Neural progenitor cell (in vitro differentiated cells): Measurements from ENCODE around the gene EYS. TPM values are rescaled to one million over a fixed set of nuclear protein-coding genes. Genes with fewer than 3 reads are reported as not detected.

Experiments
- DNase-seq: peaks from one replicate; pipeline ENCODE4 v3.0.0-alpha.2; 2016; ENCODE audit warnings: low spot score
- H2AFZ ChIP-seq: fragments of 200-600 bp; sonication (generic); replicated peaks from 2 replicates; pipeline ENCODE4 v1.6.1; 2016; ENCODE audit warnings: antibody characterized with exemption
- H3F3A ChIP-seq: fragments of 200-600 bp; sonication (generic); 2 replicates; pipeline ENCODE4 v1.6.1; 2016; ENCODE audit warnings: antibody characterized with exemption, low read depth
- H3K27ac ChIP-seq: fragments of 200-600 bp; sonication (generic); 2 replicates; pipeline ENCODE4 v1.5.1; 2016; ENCODE audit warnings: mild to moderate bottlenecking
- H3K27me3 ChIP-seq: fragments of 200-600 bp; sonication (generic); 2 replicates; pipeline ENCODE4 v1.6.1; 2016; ENCODE audit warnings: mild to moderate bottlenecking, moderate library complexity
- H3K36me3 ChIP-seq: fragments of 200-600 bp; sonication (generic); 2 replicates; pipeline ENCODE4 v1.5.1; 2016
- H3K4me1 ChIP-seq: fragments of 200-600 bp; sonication (generic); 2 replicates; pipeline ENCODE4 v1.6.1; 2016; ENCODE audit warnings: mixed run types
- H3K4me2 ChIP-seq: fragments of 200-600 bp; sonication (generic); 2 replicates; pipeline ENCODE4 v1.6.1; 2016
- H3K4me3 ChIP-seq: fragments of 200-600 bp; sonication (generic); 2 replicates; pipeline ENCODE4 v1.5.1; 2016
- H3K79me2 ChIP-seq: fragments of 200-600 bp; sonication (generic); 2 replicates; pipeline ENCODE4 v1.6.1; 2016; ENCODE audit warnings: low read depth
- H3K9ac ChIP-seq: fragments of 200-600 bp; sonication (generic); 2 replicates; pipeline ENCODE4 v1.6.1; 2016
- H3K9me3 ChIP-seq: fragments of 200-600 bp; sonication (generic); 2 replicates; pipeline ENCODE4 v1.5.1; 2016; ENCODE audit warnings: low read depth
- H4K20me1 ChIP-seq: fragments of 200-600 bp; sonication (generic); 2 replicates; pipeline ENCODE4 v1.6.1; 2016; ENCODE audit warnings: low read depth
- H3K27ac Mint-ChIP-seq: 3 replicates; pipeline ENCODE4 v1.8.0; 2021; ENCODE audit warnings: mixed read lengths
- H3K27me3 Mint-ChIP-seq: 2 replicates; pipeline ENCODE4 v1.8.0; 2022; ENCODE audit warnings: low read depth, mild to moderate bottlenecking, inconsistent platforms, moderate library complexity, mixed read lengths; ENCODE audit not compliant: insufficient read depth
- H3K36me3 Mint-ChIP-seq: 3 replicates; pipeline ENCODE4 v1.8.0; 2021; ENCODE audit warnings: mixed read lengths
- H3K4me1 Mint-ChIP-seq: 3 replicates; pipeline ENCODE4 v1.8.0; 2021; ENCODE audit warnings: mixed read lengths
- H3K4me3 Mint-ChIP-seq: 3 replicates; pipeline ENCODE4 v1.8.0; 2021; ENCODE audit warnings: mild to moderate bottlenecking, moderate library complexity, mixed read lengths
- H3K9me3 Mint-ChIP-seq: 3 replicates; pipeline ENCODE4 v1.8.0; 2020; ENCODE audit warnings: mixed read lengths
- CTCF ChIP-seq: fragments of 200-600 bp; sonication (generic); IDR thresholded peaks from 2 replicates; pipeline ENCODE4 v1.5.1; 2017; ENCODE audit warnings: antibody characterized with exemption, mild to moderate bottlenecking
- EZH2 ChIP-seq: fragments of 200-600 bp; sonication (generic); IDR thresholded peaks from 2 replicates; pipeline ENCODE4 v1.6.1; 2017; ENCODE audit warnings: antibody characterized with exemption, mild to moderate bottlenecking, moderate library complexity
- EZH2phosphoT487 ChIP-seq: fragments of 200-600 bp; sonication (generic); IDR thresholded peaks from 2 replicates; pipeline ENCODE4 v1.6.1; 2017; ENCODE audit warnings: antibody characterized with exemption
- total RNA-seq: library from RNA; depleted of rRNA; stranded (reverse); fragments of >200 nt; gene quantifications from 2 replicates; pipeline ENCODE4 v1.2.3, GENCODE V29; 2015; ENCODE audit warnings: low replicate concordance

EYS gene
- total RNA-seq, 1 donor from 2014 or later = not detected

GRCh38 chr6:63817492-63818050 is 1889.5 kb downstream of the EYS start:
- Mint-ChIP-seq H3K9me3 (no peaks in the 10 kb centered on the region), H3K27ac (no peak overlapping the region), H3K36me3 (no peaks in the 10 kb centered on the region), H3K4me1 (peaks cover 16% of the 10 kb centered on the region), H3K27me3 (peaks cover 6% of the 10 kb centered on the region), H3K4me3 (no peak overlapping the region)
- Histone ChIP-seq H4K20me1 (no peaks in the 10 kb centered on the region), H3K36me3 (no peaks in the 10 kb centered on the region), H3K79me2 (no peaks in the 10 kb centered on the region), H3K27ac (no peak overlapping the region), H3K9ac (no peak overlapping the region), H3F3A (peaks cover 8% of the 10 kb centered on the region), H3K27me3 (no peaks in the 10 kb centered on the region), H3K4me2 (peak overlapping the region; percentile 26), H3K4me3 (no peak overlapping the region), H3K4me1 (peaks cover 26% of the 10 kb centered on the region), H2AFZ (peak overlapping the region; percentile 99), H3K9me3 (no peaks in the 10 kb centered on the region)
- no peak for DNase-seq
- TF ChIP-seq EZH2 (no peak), EZH2phosphoT487 (no peak), CTCF (no peak)

GRCh38 chr6:63816982-63817436 is 1890.0 kb downstream of the EYS start:
- no peak overlapping the region for H3K27ac ChIP-seq
- peaks cover 26% of the 10 kb centered on the region for H3K4me1 ChIP-seq
- H4K20me1 ChIP-seq = no peaks in the 10 kb centered on the region
- TF ChIP-seq EZH2 (no peak), EZH2phosphoT487 (no peak), CTCF (peak; percentile 54)
- no peaks in the 10 kb centered on the region for H3K27me3 ChIP-seq
- Mint-ChIP-seq H3K4me1 (peaks cover 16% of the 10 kb centered on the region), H3K4me3 (no peak overlapping the region), H3K36me3 (no peaks in the 10 kb centered on the region), H3K27me3 (peaks cover 6% of the 10 kb centered on the region), H3K27ac (no peak overlapping the region), H3K9me3 (no peaks in the 10 kb centered on the region)
- no peaks in the 10 kb centered on the region for H3K9me3 ChIP-seq
- no peaks in the 10 kb centered on the region for H3K79me2 ChIP-seq
- H3F3A ChIP-seq = peaks cover 8% of the 10 kb centered on the region
- peak overlapping the region; percentile 26 for H3K4me2 ChIP-seq
- no peak overlapping the region for H3K4me3 ChIP-seq
- H2AFZ ChIP-seq = peak overlapping the region; percentile 99
- H3K36me3 ChIP-seq = no peaks in the 10 kb centered on the region
- no peak overlapping the region for H3K9ac ChIP-seq
- peak; percentile 60 for DNase-seq

GRCh38 chr6:63816401-63816981 is 1890.5 kb downstream of the EYS start:
- no peak overlapping the region for H3K4me3 ChIP-seq
- peaks cover 6% of the 10 kb centered on the region for H3K27me3 Mint-ChIP-seq
- no peaks in the 10 kb centered on the region for H3K9me3 Mint-ChIP-seq
- peaks cover 4% of the 10 kb centered on the region for H3F3A ChIP-seq
- no peaks in the 10 kb centered on the region for H4K20me1 ChIP-seq
- no peak for DNase-seq
- no peaks in the 10 kb centered on the region for H3K27me3 ChIP-seq
- H3K9ac ChIP-seq = no peak overlapping the region
- peak overlapping the region; percentile 99 for H2AFZ ChIP-seq
- H3K4me2 ChIP-seq = no peak overlapping the region
- peaks cover 21% of the 10 kb centered on the region for H3K4me1 ChIP-seq
- no peaks in the 10 kb centered on the region for H3K9me3 ChIP-seq
- no peak overlapping the region for H3K27ac Mint-ChIP-seq
- TF ChIP-seq CTCF (no peak), EZH2phosphoT487 (no peak), EZH2 (no peak)
- H3K4me3 Mint-ChIP-seq = no peak overlapping the region
- H3K36me3 Mint-ChIP-seq = no peaks in the 10 kb centered on the region
- H3K79me2 ChIP-seq = no peaks in the 10 kb centered on the region
- H3K27ac ChIP-seq = no peak overlapping the region
- H3K4me1 Mint-ChIP-seq = peaks cover 12% of the 10 kb centered on the region
- no peaks in the 10 kb centered on the region for H3K36me3 ChIP-seq
